Stimulated activated CD4-positive, alpha-beta T cell treated with anti-CD3 and anti-CD28 coated beads, TNF-alpha, amount 100 ng/mL, for 24 hours (primary cell): Measurements from ENCODE around the gene HK2.

Experiments used
- DNase-seq, 3 experiments: peaks; one replicate each; pipeline ENCODE4 v3.0.0-alpha.2; 2020; ENCODE audit warnings: low read depth in 3 of 3

Gene HK2

GRCh38 chr2:74935975-74936391 lies 102.1 kb downstream of the HK2 start:
- no peak for DNase-seq

GRCh38 chr2:74937221-74937880 lies 103.4 kb downstream of the HK2 start:
- DNase-seq = no peak

DNA sequence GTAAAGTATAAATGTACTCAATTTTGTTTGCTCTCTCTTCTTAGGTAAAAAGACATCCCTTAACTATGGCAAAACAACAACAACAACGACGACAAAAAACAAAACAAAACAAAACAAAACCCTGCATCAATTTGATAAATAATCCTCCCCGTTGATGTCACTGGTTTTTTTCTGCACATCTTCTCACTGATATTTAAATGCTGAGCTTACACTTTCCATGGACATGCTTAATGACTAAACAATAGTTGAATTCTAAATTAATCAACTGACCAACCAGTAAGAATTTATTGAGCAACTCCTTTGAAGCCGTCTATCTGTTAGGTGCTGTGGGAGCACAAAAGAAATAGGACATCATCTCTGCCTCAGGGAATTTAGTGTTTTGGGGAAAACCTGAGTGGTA lies 104.3 kb downstream of the HK2 start:
- no peak for DNase-seq

DNA sequence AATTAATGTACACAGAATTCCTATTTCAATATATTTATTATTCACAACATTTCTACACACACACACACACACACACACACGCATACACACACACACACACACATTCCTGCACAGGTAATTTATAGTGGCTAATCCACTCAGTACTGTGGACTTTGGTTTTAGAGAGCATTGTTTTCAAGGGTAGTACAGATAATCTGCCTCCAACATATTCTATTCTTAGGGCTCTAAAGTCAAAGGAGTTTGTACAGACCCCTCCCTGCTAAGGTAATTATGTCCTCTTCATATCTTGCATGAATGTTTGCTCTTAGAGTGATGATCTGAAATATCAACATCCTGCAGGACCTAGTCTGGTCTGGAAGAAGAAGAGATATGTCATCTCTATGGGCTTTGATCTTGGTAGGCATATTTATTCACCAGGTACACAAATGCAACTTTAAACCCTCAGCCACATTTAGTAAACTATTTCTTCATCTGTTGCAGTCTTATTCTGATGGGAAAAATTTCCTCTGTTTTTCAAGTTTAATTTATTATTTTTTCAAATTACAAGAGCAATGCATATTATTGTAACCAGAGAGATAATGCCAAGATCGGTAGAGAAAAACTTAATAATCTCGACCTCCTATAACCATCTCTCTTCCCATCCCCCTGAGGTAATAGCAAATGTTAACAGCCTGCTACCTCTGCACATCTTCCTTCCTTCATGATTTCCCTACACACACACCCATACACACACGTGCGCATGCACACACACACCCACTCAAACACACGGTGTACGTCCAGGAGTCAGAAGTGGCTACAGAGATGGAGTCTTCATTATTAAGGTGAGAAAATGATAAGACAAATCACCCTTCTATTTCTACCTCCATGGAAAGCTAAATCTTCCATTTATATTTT lies 106.2 kb downstream of the HK2 start:
- no peak for DNase-seq

DNA sequence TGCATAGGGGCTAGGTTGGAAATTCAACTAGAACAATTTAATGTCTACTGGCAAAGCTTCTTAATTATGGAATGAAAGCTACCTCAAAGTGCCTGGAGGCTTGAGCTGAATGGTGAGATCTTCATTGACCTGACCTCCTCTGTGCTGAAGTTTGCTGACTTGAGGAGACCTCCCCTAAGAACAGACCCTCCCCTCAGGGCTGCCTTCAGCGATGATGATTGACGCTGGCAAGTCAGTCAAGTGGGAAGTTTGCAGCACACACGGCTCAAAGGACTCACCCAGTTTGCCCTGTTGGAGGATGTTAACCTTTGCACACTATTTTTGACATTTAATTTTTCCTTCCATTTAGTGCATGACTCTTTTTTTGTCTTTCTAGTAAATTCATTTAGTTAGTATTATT lies 107.4 kb downstream of the HK2 start:
- DNase-seq = no peak

DNA sequence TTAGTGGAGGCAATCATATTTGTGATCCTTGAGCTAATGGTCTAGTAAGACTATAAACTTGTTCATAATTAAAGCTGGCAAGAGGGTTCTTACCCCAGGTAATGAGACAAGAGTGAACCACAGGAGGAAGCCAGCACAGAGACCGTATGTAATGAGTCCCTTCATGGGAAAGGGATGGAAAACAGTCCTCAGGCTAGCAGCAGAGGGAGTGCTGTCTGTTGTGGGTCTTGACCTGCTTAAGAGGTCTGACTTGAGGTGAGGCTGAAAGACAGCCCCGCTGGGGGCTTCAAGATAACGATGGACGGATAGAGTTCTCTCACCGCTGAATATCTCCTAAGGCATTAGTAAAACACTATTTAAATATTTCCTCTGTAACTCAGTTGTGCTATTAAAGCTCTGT lies 108.3 kb downstream of the HK2 start:
- no peak for DNase-seq
